KMS-11 (cell line): ENCODE results near the gene OGDH.

Experiments used
- H2AFZ ChIP-seq: fragments of 200-600 bp; sonication (generic); 2 replicates; pipeline ENCODE4 v1.6.1; 2016; ENCODE audit warnings: antibody characterized with exemption, mixed run types, low read depth
- H3K27ac ChIP-seq: fragments of 200-600 bp; sonication (generic); 2 replicates; pipeline ENCODE4 v1.6.1; 2016; ENCODE audit warnings: mild to moderate bottlenecking, mixed run types
- H3K27me3 ChIP-seq: fragments of 200-600 bp; sonication (generic); 2 replicates; pipeline ENCODE4 v1.6.1; 2017; ENCODE audit warnings: mild to moderate bottlenecking, low read depth, mixed run types, moderate library complexity; ENCODE audit not compliant: insufficient read depth
- H3K36me3 ChIP-seq: fragments of 200-600 bp; sonication (generic); 2 replicates; pipeline ENCODE4 v1.6.1; 2017; ENCODE audit warnings: mild to moderate bottlenecking, mixed run types; ENCODE audit not compliant: insufficient read depth
- H3K4me1 ChIP-seq: fragments of 200-600 bp; sonication (generic); 2 replicates; pipeline ENCODE4 v1.6.1; 2016; ENCODE audit warnings: mild to moderate bottlenecking, low read depth, mixed run types; ENCODE audit not compliant: poor library complexity, severe bottlenecking
- H3K4me2 ChIP-seq: fragments of 200-600 bp; sonication (generic); 2 replicates; pipeline ENCODE4 v1.7.0; 2016; ENCODE audit warnings: mild to moderate bottlenecking, mixed run types
- H3K4me3 ChIP-seq: fragments of 200-600 bp; sonication (generic); IDR thresholded peaks from 2 replicates; pipeline ENCODE4 v1.6.1; 2017; ENCODE audit warnings: low read depth, low read length, mixed read lengths; ENCODE audit not compliant: insufficient read depth
- H3K79me2 ChIP-seq: fragments of 200-600 bp; sonication (generic); 2 replicates; pipeline ENCODE4 v1.6.1; 2016; ENCODE audit warnings: low read depth, mixed run types; ENCODE audit not compliant: insufficient read depth
- H3K9ac ChIP-seq: fragments of 200-600 bp; sonication (generic); 2 replicates; pipeline ENCODE4 v1.6.1; 2016; ENCODE audit warnings: mild to moderate bottlenecking, mixed run types
- H4K20me1 ChIP-seq: fragments of 200-600 bp; sonication (generic); 2 replicates; pipeline ENCODE4 v1.6.1; 2016; ENCODE audit warnings: mild to moderate bottlenecking, mixed run types; ENCODE audit not compliant: insufficient read depth
- TF ChIP-seq, protein P1 (sequence below): fragments of 200-600 bp; sonication (generic); conservative IDR thresholded peaks from 2 replicates; pipeline ENCODE4 v1.6.1; 2017; ENCODE audit warnings: low read depth, mild to moderate bottlenecking, antibody characterized with exemption, low read length, moderate library complexity, mixed read lengths

The OGDH gene

DNA sequence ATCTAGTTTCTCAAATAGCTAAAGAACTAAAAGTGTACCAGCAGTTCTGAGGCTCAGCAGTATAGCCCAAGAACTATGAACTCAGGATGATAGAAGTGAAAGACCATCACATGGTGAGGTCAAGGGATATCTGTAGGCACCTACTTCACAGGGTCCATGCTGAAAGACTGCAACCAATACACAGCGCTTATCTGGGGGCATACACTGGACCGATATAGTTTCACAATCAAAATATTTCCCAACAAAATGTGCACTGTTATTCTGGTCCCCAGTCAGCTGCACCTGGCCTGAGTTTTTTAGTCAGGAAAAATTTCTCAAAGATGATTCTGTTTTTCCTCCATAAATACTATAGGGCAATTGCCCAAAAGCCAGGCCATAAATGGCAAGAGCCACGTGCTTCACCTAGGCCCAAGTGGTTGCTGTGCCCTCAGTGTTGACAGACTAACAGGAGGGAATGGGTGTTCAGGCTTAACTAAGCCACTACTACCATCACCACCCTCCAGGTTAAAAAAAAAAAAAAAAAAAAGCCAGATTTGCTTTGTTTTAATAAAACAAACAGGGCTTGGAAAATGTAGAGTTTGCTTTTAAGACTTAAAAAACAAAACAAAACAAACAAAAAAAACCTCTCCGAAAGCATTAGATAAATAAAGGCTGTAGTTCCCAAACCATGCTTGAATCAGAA is 58.5 kb downstream of the OGDH start:
- H2AFZ ChIP-seq: no peak overlapping the region
- no peaks in the 10 kb centered on the region for H3K79me2 ChIP-seq
- no peak overlapping the region for H3K9ac ChIP-seq
- no peaks in the 10 kb centered on the region for H3K27me3 ChIP-seq
- H3K4me2 ChIP-seq: no peak overlapping the region
- H3K36me3 ChIP-seq: no peaks in the 10 kb centered on the region
- H3K27ac ChIP-seq: no peak overlapping the region
- TF ChIP-seq, protein P1, sequence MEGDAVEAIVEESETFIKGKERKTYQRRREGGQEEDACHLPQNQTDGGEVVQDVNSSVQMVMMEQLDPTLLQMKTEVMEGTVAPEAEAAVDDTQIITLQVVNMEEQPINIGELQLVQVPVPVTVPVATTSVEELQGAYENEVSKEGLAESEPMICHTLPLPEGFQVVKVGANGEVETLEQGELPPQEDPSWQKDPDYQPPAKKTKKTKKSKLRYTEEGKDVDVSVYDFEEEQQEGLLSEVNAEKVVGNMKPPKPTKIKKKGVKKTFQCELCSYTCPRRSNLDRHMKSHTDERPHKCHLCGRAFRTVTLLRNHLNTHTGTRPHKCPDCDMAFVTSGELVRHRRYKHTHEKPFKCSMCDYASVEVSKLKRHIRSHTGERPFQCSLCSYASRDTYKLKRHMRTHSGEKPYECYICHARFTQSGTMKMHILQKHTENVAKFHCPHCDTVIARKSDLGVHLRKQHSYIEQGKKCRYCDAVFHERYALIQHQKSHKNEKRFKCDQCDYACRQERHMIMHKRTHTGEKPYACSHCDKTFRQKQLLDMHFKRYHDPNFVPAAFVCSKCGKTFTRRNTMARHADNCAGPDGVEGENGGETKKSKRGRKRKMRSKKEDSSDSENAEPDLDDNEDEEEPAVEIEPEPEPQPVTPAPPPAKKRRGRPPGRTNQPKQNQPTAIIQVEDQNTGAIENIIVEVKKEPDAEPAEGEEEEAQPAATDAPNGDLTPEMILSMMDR: no peak
- H3K4me1 ChIP-seq: no peaks in the 10 kb centered on the region
- H4K20me1 ChIP-seq: no peaks in the 10 kb centered on the region
- no peak overlapping the region for H3K4me3 ChIP-seq

DNA sequence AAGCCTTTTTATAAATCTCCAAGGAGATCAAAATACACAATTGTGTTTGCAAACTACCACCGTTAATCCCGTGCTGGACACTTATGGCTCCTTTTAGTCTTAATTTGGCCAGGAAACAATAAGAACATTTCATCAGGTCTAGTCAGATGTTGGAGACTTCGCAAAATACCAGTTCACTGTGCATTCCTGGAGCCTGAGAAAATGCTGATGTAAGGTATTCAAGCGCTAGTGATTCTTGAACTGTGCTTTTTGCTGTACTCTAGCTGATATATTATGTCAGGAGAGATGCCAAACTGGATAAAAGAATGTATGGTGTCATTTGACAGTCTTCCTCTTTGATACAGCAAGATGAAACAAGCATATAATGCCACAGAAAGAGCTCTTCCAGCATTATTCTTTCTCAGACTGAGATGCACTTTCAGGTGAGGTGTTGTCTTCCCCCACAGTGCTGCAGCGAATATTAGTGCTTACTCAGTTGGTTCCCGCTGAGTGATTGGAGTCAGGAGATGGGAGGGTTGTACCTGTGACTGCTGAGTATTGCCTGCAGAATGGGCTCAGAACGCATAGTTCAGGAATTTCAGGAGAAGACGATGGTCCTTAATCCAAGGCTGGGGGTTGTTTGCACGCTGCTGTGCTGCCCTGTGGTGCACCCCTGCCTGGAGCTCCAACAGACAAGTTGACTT is 59.2 kb downstream of the OGDH start:
- Histone ChIP-seq H3K79me2 (no peaks in the 10 kb centered on the region), H4K20me1 (no peaks in the 10 kb centered on the region), H3K27me3 (no peaks in the 10 kb centered on the region), H3K27ac (no peak overlapping the region), H3K9ac (no peak overlapping the region), H3K36me3 (no peaks in the 10 kb centered on the region), H3K4me2 (no peak overlapping the region), H3K4me1 (no peaks in the 10 kb centered on the region), H3K4me3 (no peak overlapping the region), H2AFZ (no peak overlapping the region)
- TF ChIP-seq, protein P1: no peak

DNA sequence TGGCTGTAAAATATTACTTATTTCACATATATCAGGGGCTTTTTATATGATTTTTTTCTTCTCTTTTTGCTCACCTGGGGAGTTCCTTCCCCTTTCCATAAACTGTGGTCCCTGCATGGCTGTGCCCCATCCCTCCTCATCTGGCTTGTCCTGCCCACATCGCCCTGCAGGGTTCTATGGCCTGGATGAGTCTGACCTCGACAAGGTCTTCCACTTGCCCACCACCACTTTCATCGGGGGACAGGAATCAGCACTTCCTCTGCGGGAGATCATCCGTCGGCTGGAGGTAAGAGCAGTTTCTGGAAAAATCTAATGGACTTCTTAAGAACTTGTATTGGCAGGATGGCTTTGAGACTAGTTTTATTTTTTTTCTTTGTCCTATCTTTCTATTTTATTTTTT is 60.1 kb downstream of the OGDH start:
- Histone ChIP-seq H3K36me3 (no peaks in the 10 kb centered on the region), H3K27ac (no peak overlapping the region), H4K20me1 (no peaks in the 10 kb centered on the region), H3K4me1 (no peaks in the 10 kb centered on the region), H3K27me3 (no peaks in the 10 kb centered on the region), H3K9ac (no peak overlapping the region), H3K4me3 (no peak overlapping the region), H3K4me2 (no peak overlapping the region), H3K79me2 (no peaks in the 10 kb centered on the region), H2AFZ (no peak overlapping the region)
- TF ChIP-seq, protein P1: no peak

DNA sequence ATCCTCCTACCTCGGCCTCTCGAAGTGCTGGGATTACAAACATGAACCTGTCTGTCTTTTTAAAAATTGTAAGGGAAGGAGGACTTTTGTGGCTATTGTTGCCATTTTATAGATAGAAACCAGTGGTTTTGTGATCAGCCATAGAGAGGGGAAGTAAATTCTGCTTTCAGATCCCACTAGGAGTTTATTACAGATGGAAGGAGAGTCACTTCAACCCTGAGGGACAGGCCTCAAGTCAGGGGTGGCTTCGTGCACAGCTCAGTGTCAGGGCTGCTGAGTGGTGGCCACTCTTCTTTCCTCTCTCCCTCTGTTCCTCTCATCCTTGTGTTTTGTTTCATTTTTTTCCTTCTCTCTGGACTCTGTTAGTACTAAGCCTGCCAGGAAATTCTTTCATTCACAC is 60.8 kb downstream of the OGDH start:
- H3K4me1 ChIP-seq: no peaks in the 10 kb centered on the region
- no peaks in the 10 kb centered on the region for H4K20me1 ChIP-seq
- no peak overlapping the region for H3K4me3 ChIP-seq
- H3K9ac ChIP-seq: no peak overlapping the region
- no peaks in the 10 kb centered on the region for H3K36me3 ChIP-seq
- H2AFZ ChIP-seq: no peak overlapping the region
- no peak overlapping the region for H3K27ac ChIP-seq
- TF ChIP-seq, protein P1: no peak
- no peaks in the 10 kb centered on the region for H3K79me2 ChIP-seq
- no peak overlapping the region for H3K4me2 ChIP-seq
- H3K27me3 ChIP-seq: no peaks in the 10 kb centered on the region
